GM23338 (cell line): ENCODE measurements around the gene NME4.

Experiments used
- CTCF ChIP-seq, 2 experiments: fragments of 200-600 bp in 1 of 2; sonication (generic) in 1 of 2; conservative IDR thresholded peaks; 2 replicates each; pipeline versions ENCODE4 v1.5.1 to v1.6.1; 2016 to 2017; ENCODE audit warnings: antibody characterized with exemption in 2 of 2, low read depth in 2 of 2, mild to moderate bottlenecking in 2 of 2, moderate library complexity in 1 of 2
- EZH2 ChIP-seq: fragments of 200-600 bp; sonication (generic); IDR thresholded peaks from one replicate; pipeline ENCODE4 v1.8.0; 2017; ENCODE audit warnings: antibody characterized with exemption, mild to moderate bottlenecking, low read depth; ENCODE audit not compliant: unreplicated experiment
- POLR2AphosphoS5 ChIP-seq: IDR thresholded peaks from 2 replicates; pipeline ENCODE4 v1.6.1; 2016; ENCODE audit warnings: antibody characterized with exemption, low read depth
- REST ChIP-seq: IDR thresholded peaks from one replicate; pipeline ENCODE4 v1.6.1; 2018; ENCODE audit warnings: antibody characterized with exemption; ENCODE audit not compliant: unreplicated experiment
- TF ChIP-seq, protein P1 (sequence below): fragments of 250-450 bp; sonication (Bioruptor Pico); IDR thresholded peaks from 2 replicates; pipeline ENCODE4 v1.5.0; 2020; ENCODE audit warnings: mild to moderate bottlenecking, moderate library complexity

GRCh38 chr16:401468-402348 lies 4.7 kb downstream of the NME4 start, which contains the start of gene DECR2:
- TF ChIP-seq POLR2AphosphoS5 (peak; percentile 76), CTCF (conservative IDR thresholded peaks at IDR 0.05; ENCODE audit: low read depth in 2 of 2) (peak; percentile 37 to 55; a peak in 3 of 4 replicates), EZH2 (no peak), REST (no peak)
- TF ChIP-seq, protein P1, sequence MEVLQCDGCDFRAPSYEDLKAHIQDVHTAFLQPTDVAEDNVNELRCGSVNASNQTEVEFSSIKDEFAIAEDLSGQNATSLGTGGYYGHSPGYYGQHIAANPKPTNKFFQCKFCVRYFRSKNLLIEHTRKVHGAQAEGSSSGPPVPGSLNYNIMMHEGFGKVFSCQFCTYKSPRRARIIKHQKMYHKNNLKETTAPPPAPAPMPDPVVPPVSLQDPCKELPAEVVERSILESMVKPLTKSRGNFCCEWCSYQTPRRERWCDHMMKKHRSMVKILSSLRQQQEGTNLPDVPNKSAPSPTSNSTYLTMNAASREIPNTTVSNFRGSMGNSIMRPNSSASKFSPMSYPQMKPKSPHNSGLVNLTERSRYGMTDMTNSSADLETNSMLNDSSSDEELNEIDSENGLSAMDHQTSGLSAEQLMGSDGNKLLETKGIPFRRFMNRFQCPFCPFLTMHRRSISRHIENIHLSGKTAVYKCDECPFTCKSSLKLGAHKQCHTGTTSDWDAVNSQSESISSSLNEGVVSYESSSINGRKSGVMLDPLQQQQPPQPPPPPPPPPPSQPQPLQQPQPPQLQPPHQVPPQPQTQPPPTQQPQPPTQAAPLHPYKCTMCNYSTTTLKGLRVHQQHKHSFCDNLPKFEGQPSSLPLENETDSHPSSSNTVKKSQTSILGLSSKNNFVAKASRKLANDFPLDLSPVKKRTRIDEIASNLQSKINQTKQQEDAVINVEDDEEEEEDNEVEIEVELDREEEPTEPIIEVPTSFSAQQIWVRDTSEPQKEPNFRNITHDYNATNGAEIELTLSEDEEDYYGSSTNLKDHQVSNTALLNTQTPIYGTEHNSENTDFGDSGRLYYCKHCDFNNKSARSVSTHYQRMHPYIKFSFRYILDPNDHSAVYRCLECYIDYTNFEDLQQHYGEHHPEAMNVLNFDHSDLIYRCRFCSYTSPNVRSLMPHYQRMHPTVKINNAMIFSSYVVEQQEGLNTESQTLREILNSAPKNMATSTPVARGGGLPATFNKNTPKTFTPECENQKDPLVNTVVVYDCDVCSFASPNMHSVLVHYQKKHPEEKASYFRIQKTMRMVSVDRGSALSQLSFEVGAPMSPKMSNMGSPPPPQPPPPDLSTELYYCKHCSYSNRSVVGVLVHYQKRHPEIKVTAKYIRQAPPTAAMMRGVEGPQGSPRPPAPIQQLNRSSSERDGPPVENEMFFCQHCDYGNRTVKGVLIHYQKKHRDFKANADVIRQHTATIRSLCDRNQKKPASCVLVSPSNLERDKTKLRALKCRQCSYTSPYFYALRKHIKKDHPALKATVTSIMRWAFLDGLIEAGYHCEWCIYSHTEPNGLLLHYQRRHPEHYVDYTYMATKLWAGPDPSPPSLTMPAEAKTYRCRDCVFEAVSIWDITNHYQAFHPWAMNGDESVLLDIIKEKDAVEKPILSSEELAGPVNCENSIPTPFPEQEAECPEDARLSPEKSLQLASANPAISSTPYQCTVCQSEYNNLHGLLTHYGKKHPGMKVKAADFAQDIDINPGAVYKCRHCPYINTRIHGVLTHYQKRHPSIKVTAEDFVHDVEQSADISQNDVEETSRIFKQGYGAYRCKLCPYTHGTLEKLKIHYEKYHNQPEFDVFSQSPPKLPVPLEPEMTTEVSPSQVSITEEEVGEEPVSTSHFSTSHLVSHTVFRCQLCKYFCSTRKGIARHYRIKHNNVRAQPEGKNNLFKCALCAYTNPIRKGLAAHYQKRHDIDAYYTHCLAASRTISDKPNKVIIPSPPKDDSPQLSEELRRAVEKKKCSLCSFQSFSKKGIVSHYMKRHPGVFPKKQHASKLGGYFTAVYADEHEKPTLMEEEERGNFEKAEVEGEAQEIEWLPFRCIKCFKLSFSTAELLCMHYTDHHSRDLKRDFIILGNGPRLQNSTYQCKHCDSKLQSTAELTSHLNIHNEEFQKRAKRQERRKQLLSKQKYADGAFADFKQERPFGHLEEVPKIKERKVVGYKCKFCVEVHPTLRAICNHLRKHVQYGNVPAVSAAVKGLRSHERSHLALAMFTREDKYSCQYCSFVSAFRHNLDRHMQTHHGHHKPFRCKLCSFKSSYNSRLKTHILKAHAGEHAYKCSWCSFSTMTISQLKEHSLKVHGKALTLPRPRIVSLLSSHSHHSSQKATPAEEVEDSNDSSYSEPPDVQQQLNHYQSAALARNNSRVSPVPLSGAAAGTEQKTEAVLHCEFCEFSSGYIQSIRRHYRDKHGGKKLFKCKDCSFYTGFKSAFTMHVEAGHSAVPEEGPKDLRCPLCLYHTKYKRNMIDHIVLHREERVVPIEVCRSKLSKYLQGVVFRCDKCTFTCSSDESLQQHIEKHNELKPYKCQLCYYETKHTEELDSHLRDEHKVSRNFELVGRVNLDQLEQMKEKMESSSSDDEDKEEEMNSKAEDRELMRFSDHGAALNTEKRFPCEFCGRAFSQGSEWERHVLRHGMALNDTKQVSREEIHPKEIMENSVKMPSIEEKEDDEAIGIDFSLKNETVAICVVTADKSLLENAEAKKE (CRISPR knock-in tag) = no peak
